GM19397 (cell line): Measurements from ENCODE around the gene PKD1L1.
"Not testable (repeated sequence)": the region's sequence is repeated elsewhere in the genome, so short reads cannot be mapped to it uniquely, and the experiment has no call there.

Source experiments
- ATAC-seq: cut with Tn5 transposase; IDR thresholded peaks from one replicate; pipeline ENCODE4 v1.9.1; 2021; ENCODE audit warnings: mild to moderate bottlenecking, moderate library complexity; ENCODE audit not compliant: unreplicated experiment

PKD1L1 gene

DNA sequence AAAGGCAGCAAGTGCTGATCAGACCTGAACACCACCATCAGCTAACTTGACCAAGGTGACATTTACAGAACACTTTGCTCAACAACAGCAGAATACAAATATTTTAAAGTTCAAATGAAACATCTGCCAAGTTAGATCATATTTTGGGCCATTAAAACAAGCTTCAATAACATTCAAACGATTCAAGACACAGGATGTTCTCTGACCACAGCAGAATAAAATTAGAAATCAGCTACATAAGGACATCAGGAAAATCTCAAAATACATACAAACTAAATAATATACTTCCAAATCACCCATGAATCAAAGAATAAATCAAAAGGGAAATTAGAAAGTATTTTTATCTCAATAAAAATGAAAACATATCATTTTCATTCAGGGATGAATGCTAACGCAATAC lies 173.0 kb downstream of the PKD1L1 start:
- no peak for ATAC-seq

DNA sequence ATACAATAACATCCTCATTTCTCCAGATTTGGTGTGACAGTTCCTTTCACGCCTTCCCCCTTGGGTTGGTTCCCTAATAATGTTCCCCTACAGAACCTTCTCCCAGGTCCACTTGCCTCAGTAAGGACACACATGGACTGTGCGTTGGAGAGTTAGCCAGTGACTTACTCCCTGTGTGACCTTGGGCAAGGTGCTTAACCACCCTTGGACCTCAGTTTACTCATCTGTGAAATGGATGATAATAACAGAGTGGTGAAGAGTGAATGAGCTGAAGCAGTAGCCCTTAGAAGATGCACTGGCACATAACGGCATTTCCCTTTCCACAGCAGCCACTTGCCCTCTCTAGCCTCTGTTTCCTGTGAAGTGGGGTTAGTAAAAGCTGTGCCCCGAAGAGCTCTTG lies 175.8 kb downstream of the PKD1L1 start:
- no peak for ATAC-seq

DNA sequence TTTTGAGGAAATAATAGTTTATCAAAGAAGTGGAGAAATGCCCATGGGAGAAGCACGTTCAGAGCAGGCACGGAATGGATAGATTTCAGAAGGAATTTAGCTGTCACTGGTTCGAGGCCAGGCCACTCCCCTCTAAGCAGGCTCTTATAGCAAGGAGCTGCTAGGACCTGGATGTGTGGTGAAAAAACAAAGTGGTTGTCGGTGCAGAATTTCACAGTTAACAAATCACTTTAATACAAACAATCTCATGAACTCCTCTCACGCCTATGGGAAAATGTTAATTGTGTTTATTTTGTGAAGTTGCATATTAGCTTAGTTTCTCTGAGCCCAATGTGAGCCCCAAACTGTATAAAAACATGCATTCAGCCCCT lies 176.3 kb downstream of the PKD1L1 start:
- ATAC-seq: no peak

DNA sequence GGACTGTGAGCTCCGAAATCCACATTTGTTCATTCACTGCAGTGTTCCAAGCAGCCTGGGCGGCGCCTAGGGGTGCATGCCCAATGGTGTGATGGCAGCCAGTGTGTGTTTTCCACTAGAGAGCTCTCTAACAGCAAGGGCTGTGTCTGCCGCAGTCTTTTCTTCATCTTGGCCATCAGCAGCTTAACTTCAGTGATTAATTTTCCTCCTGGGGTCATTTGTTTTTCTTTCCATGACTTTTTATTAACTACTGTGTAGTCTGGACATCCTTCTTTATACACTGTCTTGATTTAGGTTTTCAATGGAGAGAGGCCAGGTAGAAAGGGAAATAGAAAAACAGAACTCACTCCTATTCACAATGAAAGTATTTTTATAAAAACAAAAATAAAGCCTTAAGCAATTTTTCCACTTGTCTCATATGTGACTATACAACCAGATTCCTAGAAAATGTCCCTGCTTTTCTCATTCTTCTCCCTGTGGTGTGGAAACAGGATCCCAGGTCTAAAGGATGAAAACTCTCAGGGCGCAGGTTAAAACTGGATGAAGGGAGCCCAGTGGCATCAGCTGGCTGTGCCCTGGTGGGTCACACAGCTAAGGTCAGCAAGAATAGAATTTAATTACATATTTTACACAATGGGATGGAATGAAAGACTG lies 176.8 kb downstream of the PKD1L1 start:
- no peak for ATAC-seq

DNA sequence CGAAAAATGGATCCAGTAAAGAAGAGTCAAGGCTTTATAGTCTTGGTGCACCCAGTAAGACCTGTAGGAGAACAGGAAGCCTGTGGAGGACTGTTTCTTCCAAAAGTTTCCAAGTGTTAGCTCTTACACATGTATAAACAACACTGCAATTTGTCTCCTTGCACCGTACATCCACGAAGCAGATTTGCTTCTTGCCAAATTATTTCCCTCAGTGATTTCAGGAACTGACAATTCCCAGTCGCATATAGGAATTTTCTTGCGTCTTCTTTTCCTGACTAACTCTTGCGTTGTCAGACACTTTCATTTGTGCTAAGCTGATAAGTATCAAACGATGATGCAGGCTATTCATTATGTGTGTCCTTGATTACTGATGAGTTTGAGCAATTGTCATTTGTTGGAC lies 182.1 kb downstream of the PKD1L1 start:
- no peak for ATAC-seq

DNA sequence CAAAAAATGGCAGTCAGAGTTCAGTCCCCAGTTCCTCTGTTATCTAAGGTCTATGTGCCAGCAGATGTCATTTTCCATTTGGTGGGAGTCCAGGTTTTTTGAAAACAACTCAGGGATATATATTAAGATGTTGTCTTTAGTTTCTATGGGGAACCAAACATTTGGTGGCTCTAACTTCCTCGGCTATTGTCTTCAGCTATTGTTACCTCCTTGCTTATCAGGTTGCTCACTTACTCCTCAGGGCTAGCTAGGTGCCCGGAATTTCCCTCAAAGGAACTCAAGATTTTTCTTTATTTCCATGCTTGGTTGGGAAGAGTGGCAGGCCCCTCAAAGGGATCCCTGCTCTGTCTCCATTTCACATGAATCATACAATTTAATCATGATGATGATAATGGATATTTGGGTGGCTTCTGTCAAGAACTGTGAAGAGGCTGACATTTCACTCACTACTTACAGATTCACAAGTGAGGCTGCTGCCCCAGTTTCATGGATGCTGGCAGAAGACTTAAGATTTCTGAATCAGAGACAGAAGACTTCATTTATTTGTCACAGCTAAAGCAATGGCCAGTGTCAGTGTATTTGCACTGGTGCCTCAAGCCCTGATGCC lies 182.8 kb downstream of the PKD1L1 start:
- no peak for ATAC-seq

DNA sequence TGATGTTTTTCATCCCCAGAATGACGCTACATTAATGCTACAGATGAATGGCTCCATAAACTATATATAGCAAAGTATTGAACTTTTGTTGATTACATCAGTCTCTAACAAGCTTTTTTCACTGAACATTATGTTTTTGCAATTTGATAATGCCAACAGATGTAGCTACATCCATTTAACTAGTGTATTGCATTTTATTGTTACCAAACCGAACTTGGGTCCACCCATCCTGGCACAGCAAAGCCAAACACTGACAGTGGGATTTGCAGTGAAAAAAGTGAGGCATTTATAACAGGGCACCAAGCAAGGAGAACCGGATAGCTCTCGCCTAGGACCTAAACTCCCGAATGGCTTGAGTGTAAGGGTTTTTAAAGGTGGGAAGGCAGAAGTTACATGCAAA lies 183.5 kb downstream of the PKD1L1 start:
- ATAC-seq: no peak

DNA sequence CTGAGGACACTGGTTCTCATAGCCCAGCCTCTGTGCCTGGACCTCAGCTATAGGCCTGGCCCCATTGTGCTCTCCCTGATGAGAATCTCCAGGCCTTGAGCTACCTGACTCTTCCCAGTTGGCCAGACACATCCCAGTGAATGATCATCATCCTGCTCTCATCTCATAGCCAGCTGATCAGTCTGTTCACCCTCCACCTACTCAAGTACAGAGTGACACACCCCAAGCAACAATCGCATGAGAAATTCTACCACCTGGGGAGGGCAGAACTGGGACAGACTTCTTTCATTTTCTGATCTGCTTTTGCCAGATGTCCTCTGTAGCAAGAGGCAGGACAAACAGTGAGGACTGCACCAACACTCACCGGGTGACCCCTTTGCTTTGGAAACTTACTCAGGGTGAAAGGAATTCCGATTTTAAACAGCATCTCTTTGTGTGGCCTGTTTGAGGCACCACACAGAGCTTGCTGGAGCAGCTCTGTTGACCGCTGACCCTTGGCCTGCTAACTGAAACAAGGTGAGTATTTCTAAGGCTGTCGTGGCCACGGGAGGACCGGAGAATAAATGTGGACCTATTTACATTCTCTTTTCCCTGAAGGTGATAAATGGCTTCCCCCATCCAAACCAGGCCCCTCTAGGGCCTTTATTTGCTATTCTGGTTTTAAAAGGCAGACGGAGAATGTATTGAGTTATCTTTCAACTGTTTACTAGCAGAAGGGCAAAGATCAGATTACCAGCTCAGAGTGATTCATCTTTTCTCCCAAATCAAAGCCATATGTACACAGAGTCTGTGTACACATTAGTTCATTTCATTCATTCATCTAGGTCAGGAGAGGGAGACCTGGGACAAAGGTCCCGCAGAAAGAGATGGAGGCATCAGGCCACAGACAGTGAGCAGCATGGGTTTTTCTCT lies 184.9 kb downstream of the PKD1L1 start:
- ATAC-seq: peak; percentile 64

DNA sequence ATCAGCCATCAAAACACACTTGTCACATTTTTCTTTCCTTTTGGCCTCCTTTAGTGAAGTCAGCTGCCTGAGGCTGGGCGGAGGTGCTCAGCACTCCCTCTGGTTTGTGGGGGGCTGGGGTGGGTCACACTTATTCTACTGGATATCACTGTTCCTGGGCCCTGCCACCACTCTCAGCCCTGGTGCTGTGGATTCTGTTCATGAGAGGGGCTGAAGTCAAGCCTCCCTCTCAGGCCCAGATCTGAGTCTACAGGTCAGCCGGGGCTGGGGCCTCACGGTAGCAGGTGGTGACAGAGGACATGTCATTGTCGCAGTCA lies 185.6 kb downstream of the PKD1L1 start:
- no peak for ATAC-seq

DNA sequence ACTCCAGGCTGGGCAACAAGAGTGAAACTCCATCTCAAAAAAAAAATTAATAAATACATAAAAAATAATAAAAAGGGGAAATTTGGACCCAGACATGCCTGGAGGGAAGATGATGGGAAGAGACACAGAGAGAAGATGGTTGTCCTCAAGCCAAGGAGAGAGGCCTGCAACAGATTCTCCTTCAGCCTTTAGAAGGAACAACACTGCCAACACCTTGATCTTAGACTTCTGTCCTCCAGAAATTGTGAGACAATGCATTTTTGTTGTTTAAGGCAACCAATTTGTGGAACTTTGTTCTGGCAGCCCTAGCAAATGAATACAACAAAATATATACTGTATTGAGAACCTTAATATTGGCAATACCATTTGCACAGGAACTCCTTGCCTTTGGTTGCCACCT lies 186.1 kb downstream of the PKD1L1 start:
- no peak for ATAC-seq

DNA sequence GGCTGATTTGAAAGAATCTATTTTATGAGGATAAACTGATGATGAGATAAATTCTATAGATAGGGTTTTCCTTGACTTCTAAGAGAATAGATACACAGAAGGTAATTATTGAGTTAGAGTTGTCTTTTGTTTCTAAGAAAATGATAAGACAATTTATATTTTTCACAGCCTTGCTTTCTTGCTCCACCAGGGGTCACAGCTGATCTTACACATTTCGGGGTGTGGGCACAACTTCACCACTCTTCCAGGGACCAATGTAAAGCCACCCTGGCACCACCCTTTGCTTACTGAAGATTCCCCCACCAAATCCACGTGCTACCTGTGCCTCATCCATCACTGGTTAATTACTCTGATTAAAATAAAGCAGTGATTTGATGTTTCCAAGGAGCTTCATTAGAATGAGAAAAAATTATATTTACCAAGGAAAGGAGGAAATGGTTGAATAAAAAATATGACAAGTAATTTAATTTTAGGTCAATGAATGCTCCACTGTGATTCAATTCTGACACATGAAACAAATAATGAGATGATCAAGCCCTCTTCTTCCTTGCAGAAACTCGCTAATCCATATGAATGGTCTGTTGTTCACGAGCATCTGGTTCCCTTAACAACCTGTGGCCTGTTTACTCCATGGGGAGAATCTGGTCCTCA lies 189.1 kb downstream of the PKD1L1 start:
- no peak for ATAC-seq

DNA sequence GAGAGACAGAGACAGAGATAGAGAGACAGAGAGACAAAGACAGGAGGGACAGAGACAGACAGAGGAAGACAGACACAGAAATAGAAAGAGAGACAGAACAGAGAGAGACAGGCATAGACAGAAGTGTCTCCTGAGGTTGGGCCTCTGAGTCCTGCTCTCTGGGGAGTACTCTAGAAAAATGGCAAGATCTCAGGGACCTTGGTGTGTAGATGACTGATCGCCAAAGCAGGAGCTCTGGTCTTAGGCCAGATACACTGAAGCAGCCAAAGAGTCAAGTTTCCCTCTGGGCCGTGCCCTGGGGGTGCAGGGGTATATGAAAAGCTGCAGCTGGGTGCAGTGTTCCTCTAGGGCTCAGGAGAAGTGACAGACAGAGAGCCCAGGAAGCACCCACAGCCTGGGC lies 189.7 kb downstream of the PKD1L1 start:
- no peak for ATAC-seq

DNA sequence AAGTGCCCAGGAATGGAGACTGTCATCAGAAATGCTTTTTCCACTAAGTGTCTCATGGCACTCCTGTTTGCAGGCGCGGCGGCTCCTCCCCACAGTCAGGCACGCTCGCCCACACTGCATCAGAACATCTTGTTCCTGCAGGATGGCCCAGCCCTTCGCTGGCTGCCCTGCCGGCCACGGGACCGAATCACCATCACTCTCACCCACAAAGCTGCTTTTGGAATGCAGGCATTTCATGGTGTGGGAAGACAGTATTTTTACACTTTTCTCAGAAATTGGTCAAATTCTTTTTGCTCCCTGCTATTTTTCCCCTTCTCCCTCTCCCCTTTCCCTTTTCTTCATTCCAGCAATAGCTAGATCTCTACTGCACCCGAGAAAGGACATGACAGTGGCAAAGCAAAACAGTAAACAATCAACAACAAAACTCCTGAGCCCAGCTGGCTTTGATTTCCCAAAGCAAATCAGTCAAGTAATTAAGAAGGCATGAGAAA lies 190.3 kb downstream of the PKD1L1 start:
- no peak for ATAC-seq

DNA sequence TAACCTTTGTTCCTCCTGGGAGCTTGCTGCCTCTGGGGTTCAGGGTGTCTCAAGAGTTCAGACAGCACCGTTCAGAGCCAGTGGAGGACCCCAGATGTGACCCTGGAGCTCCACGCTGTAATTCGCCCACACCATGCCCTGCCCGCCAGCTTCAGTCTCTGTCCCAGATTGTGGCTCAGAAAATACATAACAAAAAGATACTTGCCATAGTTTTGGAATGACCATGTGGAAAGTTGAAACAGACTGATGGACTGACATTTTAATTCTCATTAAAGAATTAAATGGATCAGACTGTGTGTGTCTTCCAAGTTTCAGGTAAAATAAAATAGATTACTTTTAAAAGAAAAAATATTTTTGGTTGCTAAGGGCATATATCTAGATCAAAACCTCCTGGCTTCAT lies 191.6 kb downstream of the PKD1L1 start:
- ATAC-seq: no peak

DNA sequence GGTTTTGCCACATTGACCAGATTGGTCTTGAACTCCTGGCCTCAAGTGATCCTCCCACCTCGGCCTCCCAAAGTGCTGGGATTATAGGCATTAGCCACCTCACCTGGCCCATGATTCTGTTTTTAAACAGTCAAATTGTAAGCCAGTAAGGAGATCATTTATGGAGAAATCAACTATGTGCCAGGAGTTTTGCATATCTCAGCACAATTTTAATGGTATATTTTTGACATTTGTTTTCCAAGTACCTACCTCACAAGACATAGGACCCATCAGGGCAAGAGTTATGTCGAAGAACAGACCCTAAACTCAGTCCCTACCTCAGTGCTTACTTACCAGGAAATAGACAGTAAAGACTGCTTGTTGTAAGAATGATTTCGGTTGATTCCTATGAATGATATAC lies 193.0 kb downstream of the PKD1L1 start:
- no peak for ATAC-seq

DNA sequence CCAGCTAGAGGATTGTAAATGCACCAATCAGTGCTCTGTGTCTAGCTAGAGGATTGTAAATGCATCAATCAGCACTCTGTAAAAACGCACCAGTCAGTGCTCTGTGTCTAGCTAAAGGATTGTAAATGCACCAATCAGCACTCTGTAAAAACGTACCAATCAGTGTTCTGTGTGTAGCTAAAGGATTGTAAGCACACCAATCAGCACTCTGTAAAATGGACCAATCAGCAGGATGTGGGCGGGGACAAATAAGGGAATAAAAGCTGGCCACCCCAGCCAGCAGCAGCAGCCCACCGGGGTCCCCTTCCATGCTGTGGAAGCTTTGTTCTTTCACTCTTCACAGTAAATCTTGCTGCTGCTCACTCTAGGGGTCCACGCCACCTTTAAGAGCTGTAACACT lies 196.5 kb downstream of the PKD1L1 start:
- not testable (repeated sequence) for ATAC-seq

DNA sequence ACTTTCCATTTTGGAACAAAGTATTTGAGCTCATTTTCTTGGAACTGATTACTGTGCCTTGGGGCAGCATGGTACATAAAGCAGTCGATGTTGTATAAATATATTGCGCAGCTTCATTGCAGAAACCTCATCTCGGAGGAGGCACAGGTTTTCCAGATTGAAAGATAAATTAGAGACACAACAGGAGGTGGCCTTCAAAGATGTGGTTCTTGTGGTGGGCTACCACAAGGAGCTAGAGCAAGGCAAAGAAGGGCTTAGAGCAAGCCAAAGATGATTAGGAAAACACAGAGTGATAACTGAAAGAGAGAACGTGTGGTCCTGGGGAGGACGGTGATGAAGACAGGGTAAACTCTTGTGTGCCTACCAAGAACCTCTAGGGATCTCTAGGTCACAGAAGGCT lies 197.2 kb downstream of the PKD1L1 start:
- ATAC-seq: no peak

DNA sequence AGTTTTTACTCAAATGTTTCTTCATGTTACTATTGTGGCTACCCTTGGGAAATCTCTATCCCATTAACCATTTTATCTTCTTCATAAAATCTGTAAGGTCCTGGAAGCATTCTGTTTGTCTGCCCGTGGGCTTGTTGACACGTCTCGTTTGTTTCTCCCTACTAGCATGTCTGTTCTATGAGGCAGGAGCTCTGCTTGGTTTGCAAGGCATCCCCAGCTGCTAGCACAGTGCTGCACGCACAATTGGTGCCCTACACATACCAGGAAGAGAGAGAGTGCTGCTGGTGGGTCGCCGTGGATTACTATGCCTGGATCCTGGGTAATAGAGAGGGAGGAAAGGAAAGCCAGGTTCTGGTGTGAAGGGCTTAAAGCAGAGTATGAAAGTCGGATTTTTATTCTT lies 200.2 kb downstream of the PKD1L1 start:
- ATAC-seq: no peak

DNA sequence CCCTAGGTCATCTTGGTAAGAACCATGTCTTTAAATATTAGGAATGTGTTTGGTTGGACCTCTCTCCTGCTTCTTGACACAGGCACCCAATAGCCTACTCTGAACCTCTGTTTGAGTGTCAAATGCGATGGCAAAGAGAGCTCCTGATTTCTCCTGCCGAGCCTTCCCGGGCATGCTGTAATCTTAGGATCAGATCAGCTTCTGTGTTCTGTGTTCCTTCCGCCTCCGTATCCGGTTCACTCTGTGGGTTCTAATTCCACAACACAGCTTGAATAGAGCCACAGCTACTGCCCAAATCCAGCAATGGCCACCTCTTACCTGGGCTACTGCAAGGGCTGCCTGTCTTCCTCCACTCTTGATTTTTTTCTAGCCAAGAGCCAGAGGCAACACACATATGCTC lies 201.1 kb downstream of the PKD1L1 start:
- no peak for ATAC-seq

DNA sequence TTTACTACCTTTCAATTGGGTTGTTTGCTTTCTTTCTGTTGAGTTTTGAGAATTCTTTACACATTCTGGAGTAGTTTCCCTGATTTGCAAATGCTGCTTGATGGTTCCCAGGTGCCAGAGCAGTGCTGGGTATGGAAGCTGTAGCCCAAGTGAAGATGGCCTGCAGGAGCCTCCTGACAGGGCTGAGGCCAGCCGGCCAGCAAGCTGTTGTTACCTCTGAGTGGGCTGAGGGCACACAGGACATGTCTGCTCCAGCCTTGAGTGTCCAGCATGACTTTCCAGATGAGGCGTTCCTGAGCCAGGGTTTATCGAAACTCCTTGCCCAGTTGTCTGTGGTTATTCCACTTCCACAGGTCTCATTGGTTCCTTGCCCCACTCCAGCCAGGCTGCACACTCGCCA lies 201.8 kb downstream of the PKD1L1 start:
- no peak for ATAC-seq

DNA sequence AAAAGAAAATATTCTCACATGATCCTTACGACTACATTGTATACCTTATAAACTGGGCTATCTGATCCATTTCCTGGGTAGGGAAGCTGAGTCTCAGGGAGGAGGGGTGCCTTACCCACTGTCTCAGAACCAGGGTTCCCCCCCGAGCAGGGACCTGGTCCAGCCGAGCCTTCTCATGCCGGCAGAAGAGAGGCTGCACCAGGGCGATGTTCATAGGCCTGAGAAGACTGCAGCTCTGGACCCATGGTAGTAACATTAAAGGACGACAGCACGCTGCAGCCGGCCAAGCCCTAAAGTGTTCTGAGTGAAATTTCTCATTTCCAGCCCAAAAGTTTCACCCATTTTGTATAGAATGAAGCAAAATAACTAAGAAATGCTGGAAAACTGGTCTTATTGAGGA lies 203.4 kb downstream of the PKD1L1 start:
- ATAC-seq: no peak
